ENCODE results near the gene PARD3B. TPM values are rescaled to one million over a fixed set of nuclear protein-coding genes. Genes with fewer than 3 reads are reported as not detected.

Gene PARD3B
- total RNA-seq, 1 donor from 2014 or later, result 29.7 TPM

DNA sequence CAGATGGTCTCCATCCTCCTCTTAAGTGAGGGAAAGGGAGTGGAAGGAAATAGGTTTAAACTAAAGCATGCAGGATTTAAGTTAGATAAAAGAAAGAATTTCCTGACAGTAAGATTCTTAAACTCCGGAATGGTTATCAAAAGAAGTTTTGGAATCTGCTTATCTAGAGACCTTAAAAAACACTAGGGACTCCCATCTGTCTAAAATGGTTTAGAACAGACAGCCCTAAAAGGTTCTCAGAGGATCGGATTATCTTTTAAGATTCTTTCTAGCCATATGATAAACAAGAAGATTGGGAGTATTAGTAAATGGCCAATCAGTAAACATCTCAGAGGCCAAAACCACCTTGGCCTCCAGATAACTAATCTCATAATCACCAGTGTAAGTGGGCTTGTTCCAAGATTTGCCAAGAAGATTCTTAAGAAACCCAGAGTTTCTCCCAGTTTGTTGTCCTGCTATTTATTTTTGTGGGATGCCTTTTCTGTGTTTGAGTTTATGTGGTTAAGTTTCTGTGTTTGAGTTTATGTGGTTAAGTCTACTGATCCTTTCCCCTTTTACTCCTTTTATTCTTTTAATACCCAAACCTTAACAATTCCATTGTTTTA, 822.2 kb downstream of the PARD3B start:
- H3K36me3 Mint-ChIP-seq (ENCODE audit: insufficient read depth), result no peaks in the 10 kb centered on the region
- peaks cover 3% of the 10 kb centered on the region for H3K27me3 Mint-ChIP-seq
- no peaks in the 10 kb centered on the region for H3K9me3 Mint-ChIP-seq (ENCODE audit: low read depth)
- H3K4me3 Mint-ChIP-seq (ENCODE audit: low read depth), result no peak overlapping the region
- no peak overlapping the region for H3K27ac Mint-ChIP-seq
- H3K4me1 Mint-ChIP-seq (ENCODE audit: low read depth), result peaks cover 2% of the 10 kb centered on the region
- TF ChIP-seq, protein P1, sequence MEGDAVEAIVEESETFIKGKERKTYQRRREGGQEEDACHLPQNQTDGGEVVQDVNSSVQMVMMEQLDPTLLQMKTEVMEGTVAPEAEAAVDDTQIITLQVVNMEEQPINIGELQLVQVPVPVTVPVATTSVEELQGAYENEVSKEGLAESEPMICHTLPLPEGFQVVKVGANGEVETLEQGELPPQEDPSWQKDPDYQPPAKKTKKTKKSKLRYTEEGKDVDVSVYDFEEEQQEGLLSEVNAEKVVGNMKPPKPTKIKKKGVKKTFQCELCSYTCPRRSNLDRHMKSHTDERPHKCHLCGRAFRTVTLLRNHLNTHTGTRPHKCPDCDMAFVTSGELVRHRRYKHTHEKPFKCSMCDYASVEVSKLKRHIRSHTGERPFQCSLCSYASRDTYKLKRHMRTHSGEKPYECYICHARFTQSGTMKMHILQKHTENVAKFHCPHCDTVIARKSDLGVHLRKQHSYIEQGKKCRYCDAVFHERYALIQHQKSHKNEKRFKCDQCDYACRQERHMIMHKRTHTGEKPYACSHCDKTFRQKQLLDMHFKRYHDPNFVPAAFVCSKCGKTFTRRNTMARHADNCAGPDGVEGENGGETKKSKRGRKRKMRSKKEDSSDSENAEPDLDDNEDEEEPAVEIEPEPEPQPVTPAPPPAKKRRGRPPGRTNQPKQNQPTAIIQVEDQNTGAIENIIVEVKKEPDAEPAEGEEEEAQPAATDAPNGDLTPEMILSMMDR (IDR thresholded peaks at IDR 0.05; ENCODE audit: unreplicated experiment), result no peak
- DNase-seq (ENCODE audit: low spot score, unreplicated experiment), result no peak

DNA sequence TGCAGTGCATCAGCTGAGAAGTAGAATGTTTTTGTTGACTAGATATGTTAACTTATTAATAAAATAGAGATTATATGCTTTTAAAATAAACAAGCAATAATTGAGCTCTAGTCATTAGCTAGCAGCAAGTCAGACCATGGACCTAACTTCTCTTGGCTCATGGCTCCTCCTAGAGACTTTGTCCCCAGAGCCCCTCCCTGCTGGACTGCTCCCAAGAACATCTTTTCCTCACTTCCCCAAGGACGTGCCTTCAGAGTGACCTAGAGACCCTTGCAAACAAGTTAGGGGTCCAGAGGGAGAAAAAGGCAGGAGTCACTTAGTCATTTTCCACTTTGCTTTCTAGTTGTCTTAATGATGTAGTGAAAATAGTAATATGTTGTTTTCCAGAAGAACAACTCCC, 824.5 kb downstream of the PARD3B start:
- Mint-ChIP-seq H3K27ac (no peak overlapping the region), H3K4me3 (ENCODE audit: low read depth) (no peak overlapping the region), H3K27me3 (peaks cover 3% of the 10 kb centered on the region), H3K4me1 (ENCODE audit: low read depth) (peaks cover 2% of the 10 kb centered on the region), H3K36me3 (ENCODE audit: insufficient read depth) (peaks cover 1% of the 10 kb centered on the region), H3K9me3 (ENCODE audit: low read depth) (no peaks in the 10 kb centered on the region)
- DNase-seq (ENCODE audit: low spot score, unreplicated experiment), result no peak
- TF ChIP-seq, protein P1 (IDR thresholded peaks at IDR 0.05; ENCODE audit: unreplicated experiment), result no peak

DNA sequence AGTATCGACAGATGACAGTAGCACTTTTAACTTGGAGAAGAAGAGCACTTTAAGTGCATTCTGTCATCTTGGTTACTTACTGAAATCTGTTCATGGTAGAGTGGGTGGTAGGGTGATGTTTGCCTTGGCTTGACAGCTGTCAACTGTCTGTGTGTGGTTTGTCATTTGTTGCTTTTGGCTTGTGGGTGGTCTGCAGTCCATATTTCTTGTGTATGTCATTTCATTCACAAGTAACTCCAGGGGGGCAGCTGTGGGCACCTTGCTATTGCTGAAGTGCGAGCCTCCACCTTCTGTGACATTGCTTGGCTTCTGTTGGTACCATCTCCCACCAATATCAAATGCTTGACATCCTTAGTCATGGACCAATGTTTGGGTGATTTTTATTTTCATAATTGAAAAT, 825.5 kb downstream of the PARD3B start:
- H3K4me1 Mint-ChIP-seq (ENCODE audit: low read depth), result peaks cover 2% of the 10 kb centered on the region
- H3K4me3 Mint-ChIP-seq (ENCODE audit: low read depth), result no peak overlapping the region
- H3K36me3 Mint-ChIP-seq (ENCODE audit: insufficient read depth), result peaks cover 1% of the 10 kb centered on the region
- TF ChIP-seq, protein P1 (IDR thresholded peaks at IDR 0.05; ENCODE audit: unreplicated experiment), result no peak
- H3K9me3 Mint-ChIP-seq (ENCODE audit: low read depth), result no peaks in the 10 kb centered on the region
- no peak for DNase-seq (ENCODE audit: low spot score, unreplicated experiment)
- peaks cover 3% of the 10 kb centered on the region for H3K27me3 Mint-ChIP-seq
- H3K27ac Mint-ChIP-seq, result no peak overlapping the region

DNA sequence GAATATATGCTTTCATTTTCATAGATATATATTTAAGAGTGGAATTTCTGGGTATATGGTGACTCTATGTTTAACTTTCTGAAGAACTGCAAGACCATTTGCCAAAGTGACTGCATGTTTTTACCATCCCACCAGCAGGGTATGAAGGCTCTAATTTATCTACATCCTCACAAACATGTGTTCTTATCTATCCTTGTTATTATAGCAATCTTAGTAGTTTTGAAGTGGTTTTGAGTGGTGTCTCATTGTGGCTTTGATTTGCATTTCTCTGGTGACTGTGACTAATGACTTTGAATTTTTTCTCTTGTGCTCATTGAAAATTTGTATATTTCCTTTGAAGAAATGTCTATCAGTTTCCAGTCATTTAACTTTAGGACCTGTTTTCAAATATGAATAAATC, 826.9 kb downstream of the PARD3B start:
- H3K36me3 Mint-ChIP-seq (ENCODE audit: insufficient read depth), result peaks cover 1% of the 10 kb centered on the region
- no peak overlapping the region for H3K4me3 Mint-ChIP-seq (ENCODE audit: low read depth)
- TF ChIP-seq, protein P1 (IDR thresholded peaks at IDR 0.05; ENCODE audit: unreplicated experiment), result no peak
- DNase-seq (ENCODE audit: low spot score, unreplicated experiment), result no peak
- H3K4me1 Mint-ChIP-seq (ENCODE audit: low read depth), result peaks cover 2% of the 10 kb centered on the region
- H3K27me3 Mint-ChIP-seq, result peaks cover 3% of the 10 kb centered on the region
- no peak overlapping the region for H3K27ac Mint-ChIP-seq
- no peaks in the 10 kb centered on the region for H3K9me3 Mint-ChIP-seq (ENCODE audit: low read depth)

DNA sequence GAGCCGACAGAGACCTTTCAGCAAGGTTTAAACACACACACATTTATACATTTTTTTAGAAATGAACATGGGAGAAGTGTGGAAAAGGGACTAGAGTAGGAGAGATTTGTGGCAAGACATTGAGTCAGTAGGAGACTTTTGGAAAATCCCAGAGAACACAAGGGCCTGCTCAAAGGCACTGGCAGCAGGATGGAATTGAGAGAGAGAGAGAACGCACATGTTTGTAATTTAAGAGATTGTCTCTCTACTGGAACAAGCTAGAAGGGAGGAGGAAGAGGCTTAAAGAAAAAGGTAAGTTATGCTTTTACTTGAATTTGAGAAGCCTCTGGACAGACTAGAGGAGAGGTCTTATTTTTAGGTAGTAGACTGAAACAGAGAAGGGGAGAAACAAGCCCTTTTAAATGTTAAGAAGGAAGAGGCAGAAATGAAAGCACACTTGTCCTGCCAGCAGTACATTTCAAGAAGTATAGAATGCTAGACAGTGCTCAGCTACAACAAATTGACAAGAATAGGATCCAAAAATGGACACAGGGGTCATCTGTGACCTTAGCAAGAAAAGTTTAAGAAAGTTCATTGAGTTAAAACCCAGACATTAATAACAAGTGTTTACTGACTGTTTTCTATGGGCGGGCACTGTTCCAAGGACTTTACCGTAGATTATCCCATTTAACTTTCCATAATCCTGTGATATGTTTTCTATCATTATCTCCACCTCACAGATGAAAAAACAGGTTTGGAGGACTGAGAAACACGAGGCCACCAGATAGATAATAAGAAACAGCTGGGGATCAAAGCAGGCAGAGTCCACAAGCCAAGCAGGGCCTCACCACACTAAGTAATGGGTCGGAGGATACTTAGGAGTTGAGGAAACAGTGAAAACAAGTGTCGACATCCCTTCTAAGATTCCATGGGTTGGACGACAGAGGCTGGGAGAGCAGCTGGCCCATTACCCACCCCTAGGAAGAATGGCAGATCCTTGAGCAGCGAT, 830.5 kb downstream of the PARD3B start:
- Mint-ChIP-seq H3K27ac (no peak overlapping the region), H3K9me3 (ENCODE audit: low read depth) (no peaks in the 10 kb centered on the region), H3K4me3 (ENCODE audit: low read depth) (no peak overlapping the region), H3K36me3 (ENCODE audit: insufficient read depth) (peaks cover 1% of the 10 kb centered on the region), H3K27me3 (no peaks in the 10 kb centered on the region), H3K4me1 (ENCODE audit: low read depth) (no peaks in the 10 kb centered on the region)
- no peak for DNase-seq (ENCODE audit: low spot score, unreplicated experiment)
- TF ChIP-seq, protein P1 (IDR thresholded peaks at IDR 0.05; ENCODE audit: unreplicated experiment), result no peak

Data from progenitor cell of endocrine pancreas (in vitro differentiated cells).